ENCODE data around the gene FAIM2. TPM values are rescaled to one million over a fixed set of nuclear protein-coding genes. Genes with fewer than 3 reads are reported as not detected.
A peak's percentile ranks its signal among the peaks of the same experiment; 100 is the strongest.

FAIM2 gene
- total and polyA plus RNA-seq, 9 of the 15 experiments (the other 6 are each of a cell fraction or from before 2014, with no cell fraction given): 0.01 to 0.10 TPM; not detected in 7

- CTCF ChIA-PET (ENCODE audit: low intra/inter-chr PET ratio): no interaction called here
- Histone ChIP-seq H3K27ac (ENCODE audit: extremely low read depth, low read depth, low read length) (no peak overlapping the region), H2AFZ (ENCODE audit: low read depth, low read length) (peak overlapping the region; percentile 92; the same call in 1 of the 2 replicates), H3K79me2 (ENCODE audit: control insufficient read depth, insufficient read depth, low read length) (no peaks in the 10 kb centered on the region), H3K9me1 (ENCODE audit: control insufficient read depth, insufficient read depth, low read length) (no peaks in the 10 kb centered on the region), H3K9me3 (replicated peaks; ENCODE audit: control insufficient read depth, insufficient read depth, low read depth, low read length) (no peaks in the 10 kb centered on the region), H3K4me3 (no peak overlapping the region), H3K4me2 (ENCODE audit: insufficient read depth, low read length) (no peak overlapping the region), H3K27me3 (ENCODE audit: control insufficient read depth in 2 of 2, insufficient read depth in 2 of 2, low read length in 2 of 2) (0 out of 5 replicates have a peak, but pooled peaks cover 0 to 9% of the 10 kb centered on the region in 2 experiments), H4K20me1 (replicated peaks; ENCODE audit: control insufficient read depth, insufficient read depth, low read length) (no peaks in the 10 kb centered on the region), H3K4me1 (replicated peaks in 1 of 2; ENCODE audit: control insufficient read depth in 2 of 2, insufficient read depth in 2 of 2, low read length in 2 of 2) (peaks cover 14 to 26% of the 10 kb centered on the region in 2 experiments; a peak in 4 of 5 replicates), H3K9ac (ENCODE audit: insufficient read depth in 1 of 2, low read depth in 2 of 2, low read length in 2 of 2) (no peak overlapping the region), H3K36me3 (ENCODE audit: control insufficient read depth, insufficient read depth, low read length) (no peaks in the 10 kb centered on the region)
- BruUV-seq (replicated peaks): no TSS peak
- DNase-seq (ENCODE audit: extremely low read depth in 1 of 4, low spot score in 3 of 4) (no peak), ATAC-seq (no peak), FAIRE-seq (no peak)
- POLR2A ChIA-PET: interaction anchor here (0.6 to 1.8 kb wide), 4 partner anchors 14 to 776 kb away, joined by 3 to 12 read pairs (median 3); no protein-coding TSS in a partner anchor
- intact Hi-C loops (cut with micrococcal nuclease): loop anchor here (5.0 kb wide), 2 partner anchors 79 to 169 kb away; no protein-coding TSS in a partner anchor
- in situ Hi-C loops (cut with MboI): no loop called here
- 9% methylated on average over 3 of the region's 3 CpGs for WGBS (ENCODE audit: insufficient coverage, low coverage, missing lambda C conversion rate)
- TF ChIP-seq SP1 (CRISPR knock-in tag; IDR thresholded peaks at IDR 0.05) (no peak), NFIC (IDR thresholded peaks at IDR 0.05) (peak; percentile 42), KAT8 (IDR thresholded peaks at IDR 0.05; ENCODE audit: low read depth) (no peak), ZFP30 (CRISPR knock-in tag; IDR thresholded peaks at IDR 0.05; ENCODE audit: borderline replicate concordance) (no peak)
These were observed 42.8 kb upstream of the FAIM2 start for GRCh38 chr12:49946497-49946896.

DNA sequence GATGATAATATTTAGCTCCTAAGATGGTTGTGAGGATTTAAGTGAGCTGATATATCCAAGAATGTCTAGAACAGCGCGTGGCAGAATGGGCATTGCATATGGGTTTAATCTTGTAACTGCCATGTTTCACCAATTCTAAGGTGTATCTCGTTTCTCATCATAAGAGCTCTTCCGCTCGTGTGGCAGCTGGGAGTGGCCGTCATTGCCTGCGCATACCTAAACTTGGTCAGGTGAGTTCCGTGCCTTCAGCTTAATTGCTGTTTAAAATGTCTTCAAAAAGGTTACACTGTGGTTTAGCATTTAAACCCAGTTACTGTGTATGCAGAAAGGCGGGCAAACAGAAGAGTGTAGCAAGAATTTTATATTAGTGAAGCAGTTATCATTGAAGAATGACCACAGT lies 42.4 kb upstream of the FAIM2 start:
- Histone ChIP-seq H3K79me2 (ENCODE audit: control insufficient read depth, insufficient read depth, low read length) (no peaks in the 10 kb centered on the region), H3K9me3 (replicated peaks; ENCODE audit: control insufficient read depth, insufficient read depth, low read depth, low read length) (no peaks in the 10 kb centered on the region), H2AFZ (ENCODE audit: low read depth, low read length) (peak overlapping the region; percentile 92)
- TF ChIP-seq MTA1 (IDR thresholded peaks at IDR 0.05; ENCODE audit: borderline replicate concordance) (no peak), CREB1 (IDR thresholded peaks at IDR 0.05) (no peak), CREB1 (CRISPR knock-in tag; IDR thresholded peaks at IDR 0.05) (no peak), NCOA4 (IDR thresholded peaks at IDR 0.05; ENCODE audit: partially characterized antibody) (no peak), IRF2 (CRISPR knock-in tag; IDR thresholded peaks at IDR 0.05) (no peak), CHD1 (IDR thresholded peaks at IDR 0.05; ENCODE audit: low read length) (no peak), HBP1 (CRISPR knock-in tag; IDR thresholded peaks at IDR 0.05) (no peak), POLR3A (IDR thresholded peaks at IDR 0.05; ENCODE audit: borderline replicate concordance, extremely low read depth, insufficient read depth, insufficient read length) (no peak), ZNF354B (CRISPR knock-in tag; IDR thresholded peaks at IDR 0.05) (no peak), BDP1 (IDR thresholded peaks at IDR 0.05; ENCODE audit: insufficient read depth, insufficient read length) (no peak)
- TF ChIP-seq, protein P1, sequence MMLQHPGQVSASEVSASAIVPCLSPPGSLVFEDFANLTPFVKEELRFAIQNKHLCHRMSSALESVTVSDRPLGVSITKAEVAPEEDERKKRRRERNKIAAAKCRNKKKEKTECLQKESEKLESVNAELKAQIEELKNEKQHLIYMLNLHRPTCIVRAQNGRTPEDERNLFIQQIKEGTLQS (IDR thresholded peaks at IDR 0.05): no peak
- TF ChIP-seq, protein P1 (CRISPR knock-in tag; conservative IDR thresholded peaks at IDR 0.05): no peak

More for the DNA sequence above, 42.4 kb upstream of the FAIM2 start:
- CTCF ChIA-PET (ENCODE audit: low intra/inter-chr PET ratio): no interaction called here
- Histone ChIP-seq H3K27ac (ENCODE audit: extremely low read depth, low read depth, low read length) (no peak overlapping the region), H3K36me3 (ENCODE audit: control insufficient read depth, insufficient read depth, low read length) (no peaks in the 10 kb centered on the region), H4K20me1 (replicated peaks; ENCODE audit: control insufficient read depth, insufficient read depth, low read length) (no peaks in the 10 kb centered on the region), H3K27me3 (ENCODE audit: control insufficient read depth in 2 of 2, insufficient read depth in 2 of 2, low read length in 2 of 2) (0 out of 5 replicates have a peak, but pooled peaks cover 0 to 5% of the 10 kb centered on the region in 2 experiments), H3K4me2 (ENCODE audit: insufficient read depth, low read length) (no peak overlapping the region), H3K9ac (ENCODE audit: insufficient read depth in 1 of 2, low read depth in 2 of 2, low read length in 2 of 2) (peak overlapping the region in 1 of 2 experiments; percentile 49; a peak in 1 of 4 replicates), H3K4me3 (no peak overlapping the region), H3K9me1 (ENCODE audit: control insufficient read depth, insufficient read depth, low read length) (no peaks in the 10 kb centered on the region), H3K4me1 (replicated peaks in 1 of 2; ENCODE audit: control insufficient read depth in 2 of 2, insufficient read depth in 2 of 2, low read length in 2 of 2) (peaks cover 14 to 25% of the 10 kb centered on the region in 2 experiments; a peak in 4 of 5 replicates)
- intact Hi-C loops (cut with micrococcal nuclease): loop anchor here (5.0 kb wide), 2 partner anchors 79 to 169 kb away; no protein-coding TSS in a partner anchor
- in situ Hi-C loops (cut with MboI): no loop called here
- POLR2A ChIA-PET: interaction anchor here (0.6 to 1.9 kb wide), 12 partner anchors 11 to 775 kb away, joined by 3 to 12 read pairs (median 4); no protein-coding TSS in a partner anchor
- FAIRE-seq (no peak), DNase-seq (ENCODE audit: extremely low read depth in 1 of 4, low spot score in 3 of 4) (no peak), ATAC-seq (no peak)
- no TSS peak for BruUV-seq (replicated peaks)
- WGBS (ENCODE audit: insufficient coverage, low coverage, missing lambda C conversion rate): 68% methylated on average over 9 of the region's 9 CpGs
